ENCODE results near the gene THEM4. TPM values are rescaled to one million over a fixed set of nuclear protein-coding genes. Genes with fewer than 3 reads are reported as not detected.

Gene THEM4
- total and polyA plus RNA-seq, 2 experiments from 2014 or later = 13.4 to 20.4 TPM

GRCh38 chr1:151882466-151882865, 26.8 kb downstream of the THEM4 start:
- no peak for TF ChIP-seq NANOG (IDR thresholded peaks at IDR 0.05; ENCODE audit: borderline replicate concordance)
- no peak for TF ChIP-seq ZNF462 (CRISPR knock-in tag; IDR thresholded peaks at IDR 0.05)
- TF ChIP-seq CREB1 (CRISPR knock-in tag; IDR thresholded peaks at IDR 0.05; ENCODE audit: low read depth) = no peak
- H3F3A ChIP-seq (replicated peaks; ENCODE audit: low read depth) = no peaks in the 10 kb centered on the region
- H3K27me3 ChIP-seq (ENCODE audit: insufficient read depth) = no peaks in the 10 kb centered on the region
- no peak overlapping the region for H3K4me3 ChIP-seq
- Mint-ChIP-seq H3K4me1 (no peaks in the 10 kb centered on the region), H3K4me3 (no peak overlapping the region), H3K36me3 (ENCODE audit: low read depth) (peaks cover 11% of the 10 kb centered on the region; the same call in 2 of the 3 replicates), H3K27ac (no peak overlapping the region), H3K27me3 (ENCODE audit: insufficient read depth, low read depth, poor library complexity) (no peaks in the 10 kb centered on the region), H3K9me3 (peaks cover 4% of the 10 kb centered on the region; the same call in 1 of the 3 replicates)
- no peak for ATAC-seq
- H4K20me1 ChIP-seq (replicated peaks; ENCODE audit: insufficient read depth) = no peaks in the 10 kb centered on the region
- H3K36me3 ChIP-seq (ENCODE audit: insufficient read depth) = peaks cover 8% of the 10 kb centered on the region; the same call in 1 of the 2 replicates
- H2AFZ ChIP-seq = no peak overlapping the region
- H3K4me2 ChIP-seq = no peak overlapping the region
- H3K27ac ChIP-seq (ENCODE audit: low read depth) = no peak overlapping the region
- H3K79me2 ChIP-seq (replicated peaks; ENCODE audit: insufficient read depth) = no peaks in the 10 kb centered on the region
- no peaks in the 10 kb centered on the region for H3K4me1 ChIP-seq (ENCODE audit: insufficient read depth)
- DNase-seq (ENCODE audit: low spot score) = no peak
- no peaks in the 10 kb centered on the region for H3K9me2 ChIP-seq (ENCODE audit: insufficient read depth)

GRCh38 chr1:151881479-151881878, 27.8 kb downstream of the THEM4 start:
- no peak overlapping the region for H3K4me3 Mint-ChIP-seq
- Histone ChIP-seq H3K36me3 (ENCODE audit: insufficient read depth) (peaks cover under 1% of the 10 kb centered on the region; the same call in 1 of the 2 replicates), H3K27ac (ENCODE audit: low read depth) (no peak overlapping the region), H3K27me3 (ENCODE audit: insufficient read depth) (no peaks in the 10 kb centered on the region), H3K4me1 (ENCODE audit: insufficient read depth) (no peaks in the 10 kb centered on the region), H2AFZ (no peak overlapping the region), H3K4me3 (no peak overlapping the region), H4K20me1 (replicated peaks; ENCODE audit: insufficient read depth) (no peaks in the 10 kb centered on the region), H3K79me2 (replicated peaks; ENCODE audit: insufficient read depth) (no peaks in the 10 kb centered on the region), H3F3A (replicated peaks; ENCODE audit: low read depth) (no peaks in the 10 kb centered on the region), H3K9me2 (ENCODE audit: insufficient read depth) (no peaks in the 10 kb centered on the region), H3K4me2 (no peak overlapping the region)
- DNase-seq (ENCODE audit: low spot score) (peak; percentile 20), ATAC-seq (0 out of 3 replicates have a peak, but pooled peaks have one; percentile 30)
- no peak overlapping the region for H3K27ac Mint-ChIP-seq
- no peaks in the 10 kb centered on the region for H3K9me3 Mint-ChIP-seq
- TF ChIP-seq ZNF114 (CRISPR knock-in tag; IDR thresholded peaks at IDR 0.05) (no peak), ZNF331 (CRISPR knock-in tag; IDR thresholded peaks at IDR 0.05; ENCODE audit: low read depth) (no peak), JUNB (IDR thresholded peaks at IDR 0.05; ENCODE audit: unreplicated experiment) (no peak), ETS1 (IDR thresholded peaks at IDR 0.05) (no peak), CTCF (conservative IDR thresholded peaks at IDR 0.05; ENCODE audit: low read depth in 2 of 2) (peak; percentile 35 to 55; a peak in 3 of 4 replicates)
- H3K4me1 Mint-ChIP-seq = no peaks in the 10 kb centered on the region
- H3K27me3 Mint-ChIP-seq (ENCODE audit: insufficient read depth, low read depth, poor library complexity) = no peaks in the 10 kb centered on the region
- H3K36me3 Mint-ChIP-seq (ENCODE audit: low read depth) = peaks cover 4% of the 10 kb centered on the region; the same call in 1 of the 3 replicates
